HG03045 (cell line): Measurements from ENCODE around the gene EPN1.
A peak's percentile ranks its signal among the peaks of the same experiment; 100 is the strongest.

Experiments used
- ATAC-seq: cut with Tn5 transposase; IDR thresholded peaks from one replicate; pipeline ENCODE4 v1.9.1; 2021; ENCODE audit warnings: mild to moderate bottlenecking, moderate library complexity; ENCODE audit not compliant: unreplicated experiment

EPN1 gene

DNA sequence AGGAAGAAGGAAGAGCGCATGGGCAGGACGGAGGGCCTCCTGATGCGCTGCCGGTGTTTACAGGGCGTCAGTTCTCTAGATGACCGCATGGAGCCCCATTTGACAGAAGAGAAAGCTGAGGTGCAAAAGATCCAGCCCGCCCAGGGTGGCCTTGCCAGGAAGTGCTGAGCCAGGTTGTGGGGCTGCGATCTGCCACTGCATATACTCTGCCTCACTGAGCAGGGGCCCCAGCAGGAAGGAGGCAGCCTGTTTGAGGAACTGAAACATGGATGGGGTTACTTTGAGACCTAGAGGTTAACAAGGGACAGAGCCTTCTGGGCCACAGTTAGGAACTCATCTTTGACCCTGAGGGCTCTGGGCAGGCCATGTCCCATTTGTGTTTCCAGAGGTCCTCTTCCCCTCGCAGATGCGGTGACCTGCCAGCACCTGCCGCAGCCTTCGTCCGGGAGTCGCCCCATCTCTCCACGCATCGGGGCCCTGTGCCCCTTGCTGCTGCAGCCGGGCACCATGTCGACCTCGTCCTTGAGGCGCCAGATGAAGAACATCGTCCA lies 3.2 kb downstream of the EPN1 start:
- peak; percentile 62 for ATAC-seq

- no peak for ATAC-seq
Measured at GRCh38 chr19:55679343-55680257, 4.6 kb downstream of the EPN1 start.

GRCh38 chr19:55680339-55681130 lies 5.5 kb downstream of the EPN1 start:
- ATAC-seq, result no peak

DNA sequence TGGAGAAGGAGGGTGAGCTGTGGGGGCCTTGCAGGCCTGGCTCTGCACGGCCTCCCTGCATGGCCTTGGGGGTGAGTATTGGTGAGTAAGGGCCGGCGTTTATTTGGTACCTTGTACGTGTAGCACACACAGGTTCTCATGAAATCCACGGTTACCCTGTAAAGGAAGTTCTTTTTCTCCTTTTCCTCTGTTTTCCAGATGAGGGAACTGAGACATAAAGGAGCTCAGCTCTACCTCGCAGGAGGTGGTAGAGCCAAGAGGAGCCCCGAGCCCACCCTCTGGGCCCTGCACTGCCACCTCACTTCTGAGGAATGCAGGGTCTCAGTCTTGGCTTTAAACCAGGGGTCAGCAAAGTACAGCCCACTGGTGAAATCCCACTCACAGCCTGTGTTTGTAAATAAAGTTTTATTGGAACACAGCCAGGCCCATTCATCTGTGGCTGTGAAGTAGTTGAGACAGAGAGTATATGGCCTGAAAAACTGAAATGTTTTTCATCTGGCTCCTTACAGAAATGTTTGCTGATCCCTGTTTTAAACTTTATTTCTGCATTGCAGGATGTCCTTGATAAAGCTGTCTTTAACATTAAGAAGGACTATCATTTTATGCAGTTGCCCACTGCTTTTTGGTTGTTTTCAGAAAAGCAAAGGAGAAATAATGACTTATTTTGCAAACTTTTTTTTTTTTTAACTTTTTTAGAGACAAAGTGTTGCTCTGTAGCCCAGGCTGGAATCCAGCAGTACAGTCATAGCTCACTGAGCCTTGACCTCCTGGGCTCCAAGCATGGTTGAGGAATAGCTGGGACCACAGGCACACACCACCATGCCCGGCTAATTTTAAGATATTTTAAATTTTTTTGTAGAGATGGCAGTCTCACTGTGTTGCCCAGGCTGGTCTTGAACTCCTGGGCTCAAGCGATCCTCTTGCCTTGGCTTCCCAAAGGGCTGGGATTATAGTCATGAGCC lies 6.4 kb downstream of the EPN1 start:
- ATAC-seq, result no peak

- ATAC-seq, result no peak
Measured at GRCh38 chr19:55683449-55684261, 8.6 kb downstream of the EPN1 start.

GRCh38 chr19:55684946-55685681 lies 10.1 kb downstream of the EPN1 start:
- ATAC-seq, result no peak

- no peak for ATAC-seq
Measured at GRCh38 chr19:55685776-55686175, 10.8 kb downstream of the EPN1 start.

- no peak for ATAC-seq
Measured at GRCh38 chr19:55686311-55687050, 11.5 kb downstream of the EPN1 start.

GRCh38 chr19:55687281-55688201 lies 12.5 kb downstream of the EPN1 start:
- ATAC-seq, result no peak

DNA sequence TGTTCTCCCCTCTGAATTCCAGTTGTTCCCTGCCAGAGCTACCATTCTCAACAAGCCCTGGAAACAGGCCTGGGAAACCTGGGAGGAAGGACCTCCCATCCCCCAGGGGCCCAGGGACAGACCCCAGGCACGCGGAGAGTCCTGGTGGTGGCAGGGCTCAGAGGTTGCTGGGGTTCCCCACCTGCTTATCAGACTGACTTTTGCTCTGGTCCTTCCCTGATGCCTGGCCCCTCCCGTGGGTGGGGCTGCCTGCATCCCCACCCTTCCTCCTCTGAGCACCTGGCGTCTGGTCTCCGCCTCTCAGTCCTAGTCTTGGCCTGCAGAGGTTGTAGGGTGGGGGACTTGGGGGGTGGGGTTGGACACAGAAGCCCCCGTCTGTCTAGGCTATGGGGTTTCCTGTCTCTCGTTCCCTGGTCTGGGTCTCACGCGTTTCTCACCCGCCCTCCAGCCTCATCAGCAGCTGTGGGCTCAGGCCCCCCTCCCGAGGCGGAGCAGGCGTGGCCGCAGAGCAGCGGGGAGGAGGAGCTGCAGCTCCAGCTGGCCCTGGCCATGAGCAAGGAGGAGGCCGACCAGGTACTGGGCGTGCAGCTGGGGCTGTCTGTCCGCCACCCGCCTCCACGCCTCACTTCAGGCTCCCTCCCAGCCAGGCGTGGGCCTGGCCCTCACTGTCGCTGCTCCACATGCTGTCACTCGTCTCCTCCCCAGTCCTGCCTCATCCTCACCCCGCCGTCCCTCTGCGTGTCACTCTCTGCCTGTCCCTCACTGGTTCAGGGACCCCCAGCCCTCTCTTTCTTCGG lies 13.6 kb downstream of the EPN1 start:
- no peak for ATAC-seq

DNA sequence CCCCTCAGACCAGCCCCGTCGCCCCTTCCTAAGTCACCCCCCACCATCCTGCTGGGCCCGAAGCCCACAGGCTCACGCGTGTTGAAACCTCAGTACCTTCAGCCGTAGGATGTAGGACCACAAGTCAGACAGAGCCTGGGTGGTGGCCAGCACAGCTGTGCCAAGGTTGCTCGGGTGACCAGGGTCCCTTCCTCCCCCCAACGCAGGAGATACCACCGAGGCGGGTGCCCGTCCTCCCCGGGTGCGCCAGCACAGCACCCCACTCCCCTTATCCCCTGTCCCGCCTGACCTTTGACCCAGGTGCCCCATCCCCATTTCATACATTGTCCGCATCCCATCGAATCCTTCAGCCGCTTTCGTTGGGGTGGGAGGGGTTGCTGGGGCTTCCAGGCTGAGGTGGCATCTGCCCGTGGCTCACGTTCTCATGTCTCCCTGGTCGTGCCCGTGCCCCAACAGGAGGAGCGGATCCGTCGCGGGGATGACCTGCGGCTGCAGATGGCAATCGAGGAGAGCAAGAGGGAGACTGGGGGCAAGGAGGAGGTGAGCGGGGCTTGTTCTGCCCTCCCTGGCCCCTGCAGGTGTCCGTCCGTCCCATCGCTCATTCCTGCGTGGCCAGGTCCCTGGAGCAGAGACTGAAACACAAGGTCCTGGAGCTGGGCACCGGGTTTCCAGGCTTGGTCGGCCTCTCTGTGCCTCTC lies 14.5 kb downstream of the EPN1 start:
- ATAC-seq, result no peak

- ATAC-seq, result no peak
Measured at GRCh38 chr19:55690109-55690768, 15.2 kb downstream of the EPN1 start.

- no peak for ATAC-seq
Measured at GRCh38 chr19:55690769-55691545, 15.9 kb downstream of the EPN1 start.
